Endothelial cell of umbilical vein (primary cell): ENCODE data around the gene NR0B2. TPM values are rescaled to one million over a fixed set of nuclear protein-coding genes. Genes with fewer than 3 reads are reported as not detected.

Source experiments
- BruUV-seq: library from RNA; stranded (reverse); fragments of 400-500 nt; replicated peaks from 2 replicates; lab custom pipeline; 2021; lab: Mats Ljungman, UMichigan
- CTCF ChIA-PET: fragments of 300-600, 350-600 bp; sonication (Branson Sonifier 250); formaldehyde crosslinking; loops from one replicate; lab custom pipeline; 2021; ENCODE audit warnings: antibody characterized with exemption, inconsistent platforms; lab: Charles Lee
- POLR2A ChIA-PET: fragments of 300-600, 350-600 bp; sonication (Branson Sonifier 250); formaldehyde crosslinking; loops from one replicate; lab custom pipeline; 2021; ENCODE audit warnings: antibody characterized with exemption, inconsistent platforms; lab: Charles Lee
- DNase-seq: peaks from one replicate; pipeline ENCODE4 v3.0.0-alpha.2; 2011; ENCODE audit warnings: low read depth, low spot score
- FAIRE-seq: peaks from 2 replicates; lab custom pipeline; 2011; peaks lifted over from hg19 to GRCh38; lab: Jason Lieb, UNC
- H2AFZ ChIP-seq: 2 replicates; pipeline ENCODE4 v1.6.0; 2012; ENCODE audit warnings: low read depth, low read length, control low read depth, inconsistent platforms
- H3K27ac ChIP-seq: 2 replicates; pipeline ENCODE4 v1.5.1; 2011; ENCODE audit warnings: low read depth, mild to moderate bottlenecking, control low read depth, low read length, moderate library complexity; ENCODE audit not compliant: insufficient read depth
- H3K27me3 ChIP-seq, 2 experiments: 2 replicates each; pipeline versions ENCODE4 v1.6.0 to v1.6.1; 2011; ENCODE audit warnings: low read length in 2 of 2, mixed read lengths in 1 of 2; ENCODE audit not compliant: control insufficient read depth in 2 of 2, insufficient read depth in 2 of 2
- H3K36me3 ChIP-seq, 2 experiments: 2 replicates in 1 of 2; 3 replicates in 1 of 2; pipeline ENCODE4 v1.5.1; 2011; ENCODE audit warnings: low read length in 2 of 2, mild to moderate bottlenecking in 1 of 2, moderate library complexity in 1 of 2; ENCODE audit not compliant: control insufficient read depth in 2 of 2, insufficient read depth in 2 of 2; ENCODE audit errors: extremely low read depth in 1 of 2
- H3K4me1 ChIP-seq: 3 replicates; pipeline ENCODE4 v1.5.1; 2011; ENCODE audit warnings: mild to moderate bottlenecking, low read length; ENCODE audit not compliant: control insufficient read depth, insufficient read depth; ENCODE audit errors: extremely low read depth
- H3K4me2 ChIP-seq: 2 replicates; pipeline ENCODE4 v1.6.1; 2011; ENCODE audit warnings: low read length, control low read depth, mixed read lengths; ENCODE audit not compliant: insufficient read depth
- H3K4me3 ChIP-seq, 3 experiments: fragments of 200-600 bp in 1 of 3; sonication (generic), shearing (Covaris generic) in 1 of 3; replicated peaks in 1 of 3; 2 replicates each; pipeline ENCODE4 v1.5.1; 2011 to 2016; ENCODE audit warnings: control low read depth in 3 of 3, low read length in 3 of 3, mild to moderate bottlenecking in 2 of 3, inconsistent platforms in 1 of 3, low read depth in 1 of 3, moderate library complexity in 1 of 3; ENCODE audit not compliant: insufficient read depth in 1 of 3
- H3K79me2 ChIP-seq: 2 replicates; pipeline ENCODE4 v1.6.0; 2012; ENCODE audit warnings: low read length, inconsistent platforms; ENCODE audit not compliant: control insufficient read depth, insufficient read depth
- H3K9ac ChIP-seq: replicated peaks from 2 replicates; pipeline ENCODE3; 2011; ENCODE audit warnings: low read length, control low read depth; ENCODE audit not compliant: insufficient read depth; ENCODE audit errors: extremely low read depth
- H3K9me1 ChIP-seq: replicated peaks from 3 replicates; pipeline ENCODE4 v1.6.0; 2011; ENCODE audit warnings: mild to moderate bottlenecking, low read length; ENCODE audit not compliant: control insufficient read depth, insufficient read depth; ENCODE audit errors: extremely low read depth
- H3K9me3 ChIP-seq: replicated peaks from 2 replicates; pipeline ENCODE4 v1.5.1; 2012; ENCODE audit warnings: low read length, inconsistent platforms; ENCODE audit not compliant: control insufficient read depth, insufficient read depth
- H4K20me1 ChIP-seq: replicated peaks from 2 replicates; pipeline ENCODE3; 2011; ENCODE audit warnings: mild to moderate bottlenecking, low read length; ENCODE audit not compliant: control insufficient read depth, insufficient read depth; ENCODE audit errors: extremely low read depth
- CTCF ChIP-seq, 2 donors: IDR thresholded peaks; 1 replicate in 1 of 2; 2 replicates in 1 of 2; pipeline ENCODE4 v1.5.1; 2011; ENCODE audit warnings: low read length in 2 of 2, mild to moderate bottlenecking in 2 of 2, moderate library complexity in 2 of 2, control low read depth in 1 of 2, inconsistent platforms in 1 of 2, low read depth in 1 of 2; ENCODE audit not compliant: insufficient read depth in 1 of 2; ENCODE audit errors: extremely low read depth in 1 of 2
- EZH2 ChIP-seq: IDR thresholded peaks from 2 replicates; pipeline ENCODE4 v1.6.1; 2012; ENCODE audit warnings: borderline replicate concordance, low read depth, mild to moderate bottlenecking, moderate library complexity, low read length, inconsistent platforms; ENCODE audit not compliant: severe bottlenecking
- FOS ChIP-seq: IDR thresholded peaks from 2 replicates; pipeline ENCODE4 v1.6.1; 2011; ENCODE audit warnings: mild to moderate bottlenecking, low read length, moderate library complexity, borderline replicate concordance; ENCODE audit not compliant: insufficient read depth
- GATA2 ChIP-seq: IDR thresholded peaks from 2 replicates; pipeline ENCODE4 v1.7.0; 2011; ENCODE audit warnings: low read depth, mild to moderate bottlenecking, moderate library complexity, mixed read lengths, low read length; ENCODE audit not compliant: insufficient read length, insufficient read depth
- JUN ChIP-seq: IDR thresholded peaks from 2 replicates; pipeline ENCODE4 v1.6.1; 2011; ENCODE audit warnings: borderline replicate concordance, low read depth; ENCODE audit not compliant: insufficient read length, insufficient read depth
- MYC ChIP-seq: IDR thresholded peaks from one replicate; pipeline ENCODE4 v1.6.1; 2011; ENCODE audit warnings: mild to moderate bottlenecking, low read depth, low read length
- POLR2A ChIP-seq: IDR thresholded peaks from 2 replicates; pipeline ENCODE4 v1.6.1; 2012; ENCODE audit warnings: low read depth, mild to moderate bottlenecking, control low read depth, low read length
- POLR2AphosphoS5 ChIP-seq: IDR thresholded peaks from 2 replicates; pipeline ENCODE4 v1.6.1; 2012; ENCODE audit warnings: low read depth, mild to moderate bottlenecking, control low read depth, low read length, moderate library complexity; ENCODE audit not compliant: insufficient read depth
- dilution Hi-C: fragments of 300-500 bp; cut with MboI; formaldehyde crosslinking; loops from one replicate; pipeline ENCODE4 v1.15.0; 2019; ENCODE audit warnings: low sequenced_read_pairs; ENCODE audit not compliant: extremely low pct_ligation_motif_present
- intact Hi-C: fragments of 100-400 bp; cut with micrococcal nuclease; formaldehyde crosslinking; loops from one replicate; pipeline ENCODE4 v1.10.0; 2022
- polyA plus RNA-seq, 4 experiments: library from polyadenylated mRNA; depleted of rRNA in 3 of 4; stranded (reverse) in 3 of 4; unstranded in 1 of 4; fragments of >200 nt; gene quantifications; 2 replicates each; pipeline versions ENCODE4 v1.2.1 to v1.2.3, GENCODE V29; 2011 to 2012; ENCODE audit warnings: missing spikeins in 1 of 4
- total RNA-seq: library from RNA; stranded (reverse); gene quantifications from 2 replicates; pipeline ENCODE4 v1.2.3, GENCODE V29; 2021
- TF ChIP-seq, protein P1 (sequence below): IDR thresholded peaks from 2 replicates; pipeline ENCODE4 v1.6.1; 2011; ENCODE audit not compliant: insufficient read depth, insufficient read length

The NR0B2 gene
- total and polyA plus RNA-seq, 2 donors (not counting 3 experiments of a cell fraction or from before 2014, with no cell fraction given), result not detected

DNA sequence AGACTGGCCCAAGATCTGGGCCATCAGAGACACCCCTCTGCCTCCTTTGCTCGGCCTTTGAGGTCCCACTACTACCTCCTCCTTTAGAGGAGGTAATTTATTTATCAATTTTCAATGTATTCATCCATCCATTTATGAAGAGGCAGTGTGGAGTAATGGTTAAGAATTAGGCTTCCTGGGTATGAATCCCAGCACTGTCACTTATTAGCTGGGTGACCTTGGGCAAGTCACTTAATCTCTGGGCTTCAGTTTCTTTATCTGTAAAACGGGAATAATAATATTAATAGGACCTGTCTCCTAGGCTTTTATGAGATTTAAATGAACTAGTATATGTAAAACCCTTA lies 1.7 kb downstream of the NR0B2 start:
- intact Hi-C loops (no loop called here), dilution Hi-C loops (no loop called here)
- Histone ChIP-seq H3K4me1 (no peaks in the 10 kb centered on the region), H3K9me3 (no peaks in the 10 kb centered on the region), H3K9me1 (no peaks in the 10 kb centered on the region), H3K27me3 (peaks cover 0 to 1% of the 10 kb centered on the region in 2 experiments), H2AFZ (no peak overlapping the region), H3K4me2 (no peak overlapping the region), H3K36me3 (no peaks in the 10 kb centered on the region), H3K27ac (no peak overlapping the region), H3K9ac (no peak overlapping the region), H3K4me3 (no peak overlapping the region), H4K20me1 (no peaks in the 10 kb centered on the region), H3K79me2 (no peaks in the 10 kb centered on the region)
- TF ChIP-seq POLR2AphosphoS5 (no peak), MYC (no peak), POLR2A (no peak), CTCF (IDR thresholded peaks at IDR 0.05; ENCODE audit: extremely low read depth in 1 of 2, insufficient read depth in 1 of 2, low read depth in 1 of 2, low read length in 2 of 2) (no peak), JUN (no peak), GATA2 (no peak), FOS (no peak), EZH2 (no peak)
- TF ChIP-seq, protein P1, sequence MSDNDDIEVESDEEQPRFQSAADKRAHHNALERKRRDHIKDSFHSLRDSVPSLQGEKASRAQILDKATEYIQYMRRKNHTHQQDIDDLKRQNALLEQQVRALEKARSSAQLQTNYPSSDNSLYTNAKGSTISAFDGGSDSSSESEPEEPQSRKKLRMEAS, result no peak
- no peak for FAIRE-seq
- no peak for DNase-seq
- POLR2A ChIA-PET, result no interaction called here
- CTCF ChIA-PET, result no interaction called here
- no TSS peak for BruUV-seq
